Activated CD4-positive, alpha-beta T cell treated with anti-CD3 and anti-CD28 coated beads for 48 hours (primary cell): ENCODE data around the gene GGT1.
"Not testable (repeated sequence)": the region's sequence is repeated elsewhere in the genome, so short reads cannot be mapped to it uniquely, and the experiment has no call there.

Experiments used
- DNase-seq: peaks from one replicate; pipeline ENCODE4 v3.0.0-alpha.2; 2020

The GGT1 gene

GRCh38 chr22:24584166-24584790, 18.7 kb upstream of the GGT1 start:
- DNase-seq = no peak

DNA sequence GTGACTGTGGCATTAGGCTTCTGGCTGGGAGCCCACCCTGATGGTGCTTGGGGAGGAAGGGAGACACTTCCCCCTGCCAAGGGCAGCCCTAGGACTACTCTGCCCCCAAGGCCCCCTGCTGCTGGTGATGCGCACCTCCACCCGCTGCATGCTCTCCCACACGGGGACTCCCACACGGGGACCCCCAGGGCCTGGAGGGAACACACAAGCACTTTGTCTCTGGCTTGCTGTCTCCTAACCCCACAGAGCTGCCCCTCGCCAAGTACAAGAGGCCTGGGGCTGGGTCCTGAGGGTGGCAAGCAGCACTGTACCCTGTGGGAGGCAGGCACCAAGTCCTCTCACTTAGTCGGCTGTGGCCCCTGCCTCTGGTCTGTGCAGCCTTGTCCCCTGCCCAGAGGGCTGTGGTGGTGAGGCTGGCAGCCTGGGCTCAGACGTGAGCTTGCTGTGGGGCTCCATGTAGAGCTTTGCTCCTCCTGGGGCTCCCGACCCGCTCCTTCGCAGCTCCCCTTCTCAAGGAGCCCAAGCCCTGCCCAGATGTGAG, 18.1 kb upstream of the GGT1 start:
- DNase-seq = no peak

DNA sequence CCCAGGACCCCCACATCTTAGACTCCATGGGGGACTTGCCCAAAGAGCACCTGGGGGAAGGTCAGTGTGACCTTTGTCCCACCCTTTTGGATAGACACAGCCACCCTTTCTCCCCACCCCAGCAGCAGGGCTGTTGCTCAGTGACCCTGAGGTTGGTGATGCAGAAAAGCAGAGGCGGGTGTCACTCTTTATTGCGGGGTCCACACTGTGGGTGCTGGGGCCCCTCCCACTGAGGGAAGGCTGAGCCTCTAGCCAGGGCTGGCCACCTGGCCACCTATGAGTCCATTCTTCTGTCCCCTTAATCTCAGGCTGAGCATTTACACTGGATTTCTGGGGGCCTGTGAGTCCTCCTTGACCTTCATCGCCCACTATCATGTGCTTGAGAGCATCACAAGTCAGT, 17.5 kb upstream of the GGT1 start:
- DNase-seq = no peak

- no peak for DNase-seq
Measured at GRCh38 chr22:24585927-24586546, 17.0 kb upstream of the GGT1 start.

DNA sequence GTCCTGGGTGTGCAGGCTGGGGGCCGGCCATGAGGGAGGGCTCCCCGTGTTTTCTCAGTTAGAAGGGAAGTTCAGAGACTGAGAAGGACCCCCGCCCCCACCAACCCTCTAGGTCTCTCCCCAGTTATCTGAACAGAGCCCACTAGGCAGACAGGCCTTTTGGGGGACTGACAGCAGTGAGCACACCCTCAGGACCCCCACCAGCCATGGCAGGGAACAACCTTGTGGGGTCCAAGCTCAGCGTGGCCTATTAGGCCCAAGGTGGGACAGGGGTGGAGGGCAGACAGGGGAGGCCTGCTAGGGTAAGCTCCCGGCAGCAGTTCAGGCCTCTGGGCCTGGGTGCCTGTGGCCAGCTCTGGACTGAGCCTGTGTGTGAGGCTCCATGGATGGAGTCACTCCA, 15.7 kb upstream of the GGT1 start:
- no peak for DNase-seq

GRCh38 chr22:24587948-24588347, 15.0 kb upstream of the GGT1 start:
- DNase-seq = no peak

- no peak for DNase-seq
Measured at GRCh38 chr22:24588381-24588756, 14.6 kb upstream of the GGT1 start.

GRCh38 chr22:24588757-24589481, 14.1 kb upstream of the GGT1 start:
- no peak for DNase-seq

- no peak for DNase-seq
Measured at GRCh38 chr22:24589518-24590030, 13.4 kb upstream of the GGT1 start.

GRCh38 chr22:24590596-24591173, 12.3 kb upstream of the GGT1 start:
- no peak for DNase-seq

- DNase-seq = no peak
Measured at GRCh38 chr22:24591286-24591830, 11.6 kb upstream of the GGT1 start.

DNA sequence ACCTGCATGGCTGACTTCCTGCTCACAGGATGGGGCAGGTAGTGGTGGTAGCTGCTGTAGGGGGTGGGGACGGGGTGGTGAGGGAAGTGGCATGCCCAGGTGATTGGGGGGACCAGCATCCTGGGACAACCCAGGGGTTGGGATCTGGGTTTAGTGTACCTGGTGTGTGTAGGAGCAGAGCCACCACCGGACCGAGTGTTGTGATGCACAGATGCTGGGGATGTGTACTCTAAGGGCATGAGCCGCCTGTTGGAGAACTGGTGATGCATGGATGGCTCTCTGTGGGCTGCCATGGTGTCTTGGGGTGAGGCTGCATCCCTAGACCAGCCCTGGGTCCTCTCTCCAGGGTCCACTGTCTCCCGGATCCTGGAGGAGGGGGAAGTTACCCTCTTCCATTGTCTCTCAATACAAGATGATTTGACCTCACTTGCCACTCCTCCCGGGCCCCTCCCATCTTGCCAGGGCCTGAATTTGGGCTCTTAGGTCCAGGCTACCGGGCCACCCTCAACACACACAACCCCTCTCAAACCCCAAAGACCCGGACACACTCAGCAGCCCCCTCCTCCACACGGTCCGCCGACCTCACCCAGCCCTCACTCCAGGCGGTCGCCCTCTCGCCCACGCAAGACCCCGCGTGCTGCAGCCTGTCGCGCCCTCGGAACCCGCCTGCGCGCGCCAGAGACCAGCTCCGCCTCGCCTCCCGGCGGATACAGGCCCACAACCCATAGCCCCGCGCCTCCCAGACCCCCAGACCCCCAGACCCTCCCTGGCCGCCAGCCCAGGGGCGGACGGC, 10.7 kb upstream of the GGT1 start:
- peak; percentile 16 for DNase-seq

DNA sequence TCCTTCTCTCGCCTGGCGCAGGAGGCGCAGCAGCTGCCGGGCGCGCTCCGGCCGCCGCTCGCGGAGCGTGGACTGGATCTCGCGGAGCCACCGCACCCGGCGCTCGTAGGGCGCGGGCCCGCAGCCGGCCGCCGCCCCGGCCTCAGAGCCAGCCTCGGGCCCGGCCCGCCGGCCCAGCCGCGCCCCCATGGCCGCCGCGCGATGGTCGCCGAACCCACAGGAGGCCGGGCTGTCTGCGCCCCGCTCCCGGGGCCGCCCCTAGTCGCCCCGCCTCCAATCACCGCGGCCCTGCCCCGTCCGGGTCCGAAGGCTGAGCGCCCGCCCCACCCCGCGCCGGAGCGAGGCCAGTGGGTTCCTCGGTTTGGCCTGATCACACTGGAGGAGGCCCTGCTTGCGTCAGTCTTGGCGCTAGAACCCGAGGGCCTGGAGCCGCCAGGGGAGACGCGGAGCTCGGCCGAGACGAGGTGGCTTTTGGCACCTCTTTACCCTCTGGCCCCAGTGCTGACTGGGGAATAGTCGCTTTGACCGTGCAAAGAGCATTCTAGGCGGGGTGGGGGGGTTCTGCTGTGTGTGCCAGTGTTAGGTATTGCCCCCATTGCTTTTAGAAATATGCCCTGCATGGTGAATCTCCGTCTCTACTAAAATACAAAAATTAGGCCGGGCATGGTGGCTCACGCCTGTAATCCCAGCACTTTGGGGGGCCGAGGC, 10.0 kb upstream of the GGT1 start, which contains the start of gene LRRC75B:
Gene LRRC75B (minus strand): TSS at position 223 of the 708 bp plus-strand sequence. CDS start 34 bp downstream, at position 189.
- peak; percentile 49 for DNase-seq

- DNase-seq = not testable (repeated sequence)
Measured at GRCh38 chr22:24593559-24593835, 9.5 kb upstream of the GGT1 start.

DNA sequence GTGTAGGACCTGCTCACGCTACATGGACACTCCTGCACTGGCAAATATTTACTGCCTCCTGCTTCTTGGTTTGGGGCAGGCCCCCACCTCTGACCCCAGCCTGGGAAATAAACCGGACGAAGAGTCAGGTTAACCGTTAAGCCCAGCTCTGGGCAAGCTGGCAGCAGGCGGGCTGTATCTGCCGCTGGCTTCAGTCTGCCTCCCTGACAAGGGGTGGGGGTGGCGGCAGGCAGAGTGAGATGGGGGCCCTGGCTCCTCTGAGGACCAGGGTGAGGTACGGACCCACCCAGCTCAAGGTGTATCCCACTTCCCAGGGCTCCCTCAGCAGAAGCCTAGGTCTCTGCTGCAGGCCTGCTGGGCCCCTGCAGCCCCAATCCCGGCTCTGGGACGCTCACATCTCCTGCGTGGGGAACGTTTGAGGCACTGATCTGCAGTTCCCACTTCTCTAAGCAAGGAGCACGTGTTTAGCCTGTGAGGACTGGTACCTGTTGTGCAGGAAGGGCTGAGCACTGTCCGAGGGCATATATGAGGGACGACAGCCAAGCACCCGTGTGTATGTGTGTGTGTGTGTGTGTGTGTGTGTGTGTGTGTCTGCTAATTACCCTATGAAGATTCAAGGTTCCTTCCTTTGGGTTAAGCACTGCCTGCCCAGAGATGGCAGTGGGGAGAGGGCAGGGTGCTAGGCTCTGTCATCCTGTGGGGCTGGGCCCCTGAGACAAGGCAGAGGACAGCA, 9.0 kb upstream of the GGT1 start:
- no peak for DNase-seq

- no peak for DNase-seq
Measured at GRCh38 chr22:24594569-24595120, 8.3 kb upstream of the GGT1 start.

DNA sequence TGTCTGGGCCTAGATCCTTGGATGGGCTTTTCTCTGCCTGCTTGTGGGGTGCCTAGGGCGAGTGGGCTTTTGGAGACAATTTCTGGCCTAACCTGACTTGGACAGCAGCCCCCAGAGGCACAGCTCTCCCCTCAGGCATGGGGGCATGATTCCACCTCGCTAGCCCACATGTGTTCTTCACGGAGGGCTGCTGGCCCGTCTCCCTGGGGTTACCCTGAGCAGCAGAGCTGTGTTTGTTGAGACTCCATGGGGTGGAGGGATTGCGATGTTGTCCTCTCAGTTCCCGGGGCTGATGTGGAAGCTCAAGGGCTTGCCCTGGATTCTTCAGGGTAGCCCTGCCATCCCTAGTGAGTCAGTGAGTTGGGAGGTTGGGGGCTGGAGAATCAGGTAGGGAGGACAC, 7.8 kb upstream of the GGT1 start:
- no peak for DNase-seq

- DNase-seq = no peak
Measured at GRCh38 chr22:24595863-24596262, 7.1 kb upstream of the GGT1 start.

DNA sequence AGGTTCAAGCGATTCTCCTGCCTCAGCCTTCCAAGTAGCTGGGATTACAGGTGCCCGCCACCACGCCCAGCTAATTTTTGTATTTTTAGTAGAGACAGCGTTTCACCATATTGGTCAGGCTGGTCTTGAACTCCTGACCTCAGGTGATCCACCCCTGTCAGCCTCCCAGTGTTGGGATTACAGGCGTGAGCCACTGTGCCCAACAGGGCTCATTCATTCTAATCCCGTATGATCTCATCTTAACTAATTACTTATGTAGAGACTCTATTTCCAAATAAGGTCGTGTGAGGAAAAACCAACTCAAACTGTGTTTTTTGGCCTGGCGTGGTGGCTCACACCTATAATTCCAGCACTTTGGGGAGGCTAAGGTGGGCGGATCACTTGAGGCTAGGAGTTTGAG, 5.9 kb upstream of the GGT1 start:
- not testable (repeated sequence) for DNase-seq

GRCh38 chr22:24599514-24599913, 3.5 kb upstream of the GGT1 start:
- no peak for DNase-seq
